Lower leg skin (tissue), 4 donors: ENCODE data around the gene INO80E. TPM values are rescaled to one million over a fixed set of nuclear protein-coding genes. Genes with fewer than 3 reads are reported as not detected.

Source experiments
- DNase-seq, 2 donors: peaks; one replicate each; pipeline ENCODE4 v3.0.0-alpha.2; 2019; ENCODE audit warnings: low spot score in 2 of 2
- H3K4me3 ChIP-seq: fragments of 200-600 bp; sonication (generic); 2 replicates; pipeline ENCODE4 v1.5.1; 2017; ENCODE audit warnings: mild to moderate bottlenecking, low read depth; ENCODE audit not compliant: poor library complexity, severe bottlenecking
- CTCF ChIP-seq, 3 donors: fragments of 450-650 bp; IDR thresholded peaks; one replicate each; pipeline ENCODE4 v1.5.1; 2016; ENCODE audit warnings: antibody characterized with exemption in 3 of 3, mild to moderate bottlenecking in 3 of 3, moderate library complexity in 2 of 3
- POLR2A ChIP-seq, 2 donors: fragments of 450-650 bp; IDR thresholded peaks; one replicate each; pipeline ENCODE4 v1.6.1; 2016 to 2017; ENCODE audit warnings: antibody characterized with exemption in 2 of 2, mild to moderate bottlenecking in 1 of 2, moderate library complexity in 1 of 2
- WGBS, 2 donors: methylation state at CpG; one replicate each; pipeline ENCODE4 v1.1.5; 2018; 5-methylcytosine and 5-hydroxymethylcytosine counted together
- intact Hi-C: fragments of 100-400 bp; cut with DNase I; formaldehyde crosslinking; loops from one replicate; pipeline ENCODE4 v1.15.0; 2023; ENCODE audit warnings: low total_unique reads
- total RNA-seq, 4 donors: library from RNA; depleted of rRNA; stranded (reverse); fragments of >200 nt; gene quantifications; one replicate each; pipeline ENCODE4 v1.1.0, GENCODE V29; 2016

Gene INO80E
- total RNA-seq, 4 donors from 2014 or later, result 40.9 to 157 (median 61.8) TPM

DNA sequence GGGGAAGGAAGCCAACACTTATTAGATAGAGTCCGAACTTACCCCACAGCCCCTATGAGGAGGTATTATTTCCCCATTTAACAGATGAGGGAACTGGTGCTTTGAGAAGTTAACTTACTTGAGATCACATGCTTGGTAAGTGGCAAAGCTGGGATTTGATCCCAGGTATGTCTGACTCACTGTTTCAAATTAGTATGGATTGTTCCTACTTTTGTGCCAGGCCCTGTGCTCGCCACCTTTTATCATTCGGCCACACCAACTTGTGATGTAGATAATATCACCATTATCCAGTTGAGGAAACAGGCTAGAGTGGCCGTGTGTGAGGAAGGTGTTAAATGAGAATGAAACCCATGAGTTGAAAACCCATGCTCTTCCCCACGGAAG, 11.3 kb upstream of the INO80E start:
- TF ChIP-seq CTCF (IDR thresholded peaks at IDR 0.05), result no peak
- no peak for TF ChIP-seq POLR2A (IDR thresholded peaks at IDR 0.05)
- no peak overlapping the region for H3K4me3 ChIP-seq
- 88 to 91% methylated on average over 5 of the region's 5 CpGs for WGBS, 2 donors
- DNase-seq, result no peak
- intact Hi-C loops, result no loop called here

DNA sequence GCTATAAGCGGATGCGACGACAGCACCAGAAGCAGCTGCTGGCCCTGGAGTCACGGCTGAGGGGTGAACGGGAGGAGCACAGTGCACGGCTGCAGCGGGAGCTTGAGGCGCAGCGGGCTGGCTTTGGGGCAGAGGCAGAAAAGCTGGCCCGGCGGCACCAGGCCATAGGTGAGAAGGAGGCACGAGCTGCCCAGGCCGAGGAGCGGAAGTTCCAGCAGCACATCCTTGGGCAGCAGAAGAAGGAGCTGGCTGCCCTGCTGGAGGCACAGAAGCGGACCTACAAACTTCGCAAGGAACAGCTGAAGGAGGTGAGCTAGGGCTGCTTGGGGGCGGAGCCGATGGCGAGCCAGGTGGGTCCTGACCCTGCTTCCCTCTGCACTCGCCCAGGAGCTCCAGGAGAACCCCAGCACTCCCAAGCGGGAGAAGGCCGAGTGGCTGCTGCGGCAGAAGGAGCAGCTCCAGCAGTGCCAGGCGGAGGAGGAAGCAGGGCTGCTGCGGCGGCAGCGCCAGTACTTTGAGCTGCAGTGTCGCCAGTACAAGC, 10.7 kb upstream of the INO80E start:
- intact Hi-C loops, result no loop called here
- no peak for DNase-seq
- no peak overlapping the region for H3K4me3 ChIP-seq
- TF ChIP-seq POLR2A (IDR thresholded peaks at IDR 0.05) (no peak), CTCF (IDR thresholded peaks at IDR 0.05) (no peak)
- 90 to 93% methylated on average over 22 to 28 of the region's 28 CpGs for WGBS, 2 donors

DNA sequence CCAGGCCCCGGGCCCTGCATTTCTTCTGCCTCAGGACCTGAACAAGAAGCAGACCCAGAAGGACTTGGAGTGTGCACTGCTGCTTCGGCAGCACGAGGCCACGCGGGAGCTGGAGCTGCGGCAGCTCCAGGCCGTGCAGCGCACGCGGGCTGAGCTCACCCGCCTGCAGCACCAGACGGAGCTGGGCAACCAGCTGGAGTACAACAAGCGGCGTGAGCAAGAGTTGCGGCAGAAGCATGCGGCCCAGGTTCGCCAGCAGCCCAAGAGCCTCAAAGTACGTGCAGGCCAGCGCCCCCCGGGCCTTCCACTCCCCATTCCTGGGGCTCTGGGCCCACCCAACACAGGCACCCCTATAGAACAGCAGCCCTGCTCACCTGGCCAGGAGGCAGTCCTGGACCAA, 9.8 kb upstream of the INO80E start:
- intact Hi-C loops, result no loop called here
- H3K4me3 ChIP-seq, result no peak overlapping the region
- WGBS, 2 donors, result 92 to 96% methylated on average over 20 of the region's 20 CpGs
- no peak for DNase-seq
- TF ChIP-seq POLR2A (IDR thresholded peaks at IDR 0.05) (no peak), CTCF (IDR thresholded peaks at IDR 0.05) (no peak)

DNA sequence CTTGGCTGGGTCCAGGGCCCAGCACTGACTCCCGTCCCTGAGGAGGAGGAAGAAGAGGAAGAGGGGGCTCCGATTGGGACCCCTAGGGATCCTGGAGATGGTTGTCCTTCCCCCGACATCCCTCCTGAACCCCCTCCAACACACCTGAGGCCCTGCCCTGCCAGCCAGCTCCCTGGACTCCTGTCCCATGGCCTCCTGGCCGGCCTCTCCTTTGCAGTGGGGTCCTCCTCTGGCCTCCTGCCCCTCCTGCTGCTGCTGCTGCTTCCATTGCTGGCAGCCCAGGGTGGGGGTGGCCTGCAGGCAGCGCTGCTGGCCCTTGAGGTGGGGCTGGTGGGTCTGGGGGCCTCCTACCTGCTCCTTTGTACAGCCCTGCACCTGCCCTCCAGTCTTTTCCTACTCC, 9.1 kb upstream of the INO80E start:
- H3K4me3 ChIP-seq, result no peak overlapping the region
- TF ChIP-seq POLR2A (IDR thresholded peaks at IDR 0.05) (no peak), CTCF (IDR thresholded peaks at IDR 0.05) (no peak)
- no peak for DNase-seq
- intact Hi-C loops, result no loop called here
- WGBS, 2 donors, result 87 to 95% methylated on average over 5 of the region's 5 CpGs

DNA sequence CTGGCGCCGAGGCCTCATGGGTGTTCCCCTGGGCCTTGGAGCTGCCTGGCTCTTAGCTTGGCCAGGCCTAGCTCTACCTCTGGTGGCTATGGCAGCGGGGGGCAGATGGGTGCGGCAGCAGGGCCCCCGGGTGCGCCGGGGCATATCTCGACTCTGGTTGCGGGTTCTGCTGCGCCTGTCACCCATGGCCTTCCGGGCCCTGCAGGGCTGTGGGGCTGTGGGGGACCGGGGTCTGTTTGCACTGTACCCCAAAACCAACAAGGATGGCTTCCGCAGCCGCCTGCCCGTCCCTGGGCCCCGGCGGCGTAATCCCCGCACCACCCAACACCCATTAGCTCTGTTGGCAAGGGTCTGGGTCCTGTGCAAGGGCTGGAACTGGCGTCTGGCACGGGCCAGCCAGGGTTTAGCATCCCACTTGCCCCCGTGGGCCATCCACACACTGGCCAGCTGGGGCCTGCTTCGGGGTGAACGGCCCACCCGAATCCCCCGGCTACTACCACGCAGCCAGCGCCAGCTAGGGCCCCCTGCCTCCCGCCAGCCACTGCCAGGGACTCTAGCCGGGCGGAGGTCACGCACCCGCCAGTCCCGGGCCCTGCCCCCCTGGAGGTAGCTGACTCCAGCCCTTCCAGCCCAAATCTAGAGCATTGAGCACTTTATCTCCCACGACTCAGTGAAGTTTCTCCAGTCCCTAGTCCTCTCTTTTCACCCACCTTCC, 8.5 kb upstream of the INO80E start:
- no peak overlapping the region for H3K4me3 ChIP-seq
- intact Hi-C loops, result no loop called here
- WGBS, 2 donors, result 96 to 97% methylated on average over 10 to 31 of the region's 35 CpGs
- DNase-seq, result no peak
- TF ChIP-seq POLR2A (IDR thresholded peaks at IDR 0.05), result no peak
- TF ChIP-seq CTCF (IDR thresholded peaks at IDR 0.05), result no peak
